ENCODE results near the gene CRELD2.

Gene CRELD2

GRCh38 chr22:49933236-49934159 lies 15.1 kb downstream of the CRELD2 start:
- DNase-seq = no peak

GRCh38 chr22:49934160-49934890 lies 15.9 kb downstream of the CRELD2 start:
- DNase-seq = peak in 3 of 6 experiments; percentile 29 to 54 (median 49)

DNA sequence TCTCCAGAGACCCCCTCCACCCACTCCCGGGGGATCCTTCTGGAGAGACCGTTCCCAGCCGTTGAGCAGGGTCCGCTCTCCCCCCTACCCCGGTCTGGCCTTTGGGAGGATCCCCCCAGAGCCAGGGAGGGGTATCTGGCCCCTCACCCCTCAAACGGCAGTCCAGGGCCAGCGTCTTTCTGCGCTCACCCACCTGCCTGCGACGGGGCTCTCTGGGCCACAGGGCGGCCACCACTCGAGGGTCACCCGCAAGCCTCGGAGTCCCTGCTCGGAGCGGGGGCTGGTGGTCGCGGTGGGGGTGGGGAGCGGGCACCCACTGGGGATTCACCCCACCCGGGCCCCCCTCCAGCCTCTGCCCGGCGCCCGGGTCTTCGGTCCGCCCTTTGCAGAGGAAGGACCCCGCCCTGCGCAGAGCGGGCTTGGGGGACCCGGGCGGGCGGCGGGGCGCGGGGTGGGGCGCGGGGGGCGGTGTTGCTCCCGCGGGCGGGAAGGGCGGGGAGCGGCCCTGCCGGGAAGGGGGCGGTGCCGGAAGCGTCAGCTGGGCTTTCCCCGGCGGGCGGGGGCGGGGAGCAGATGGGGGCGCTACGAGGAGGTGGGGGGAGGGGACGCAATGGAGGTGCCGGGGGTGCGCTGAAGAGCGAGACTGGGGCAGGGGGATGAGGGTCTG lies 16.6 kb downstream of the CRELD2 start:
- peak; percentile 71 to 85 (median 78) for DNase-seq

- peak in 4 of 6 experiments; percentile 44 to 59 (median 53) for DNase-seq
These were observed 17.1 kb downstream of the CRELD2 start for GRCh38 chr22:49935561-49935960.

DNA sequence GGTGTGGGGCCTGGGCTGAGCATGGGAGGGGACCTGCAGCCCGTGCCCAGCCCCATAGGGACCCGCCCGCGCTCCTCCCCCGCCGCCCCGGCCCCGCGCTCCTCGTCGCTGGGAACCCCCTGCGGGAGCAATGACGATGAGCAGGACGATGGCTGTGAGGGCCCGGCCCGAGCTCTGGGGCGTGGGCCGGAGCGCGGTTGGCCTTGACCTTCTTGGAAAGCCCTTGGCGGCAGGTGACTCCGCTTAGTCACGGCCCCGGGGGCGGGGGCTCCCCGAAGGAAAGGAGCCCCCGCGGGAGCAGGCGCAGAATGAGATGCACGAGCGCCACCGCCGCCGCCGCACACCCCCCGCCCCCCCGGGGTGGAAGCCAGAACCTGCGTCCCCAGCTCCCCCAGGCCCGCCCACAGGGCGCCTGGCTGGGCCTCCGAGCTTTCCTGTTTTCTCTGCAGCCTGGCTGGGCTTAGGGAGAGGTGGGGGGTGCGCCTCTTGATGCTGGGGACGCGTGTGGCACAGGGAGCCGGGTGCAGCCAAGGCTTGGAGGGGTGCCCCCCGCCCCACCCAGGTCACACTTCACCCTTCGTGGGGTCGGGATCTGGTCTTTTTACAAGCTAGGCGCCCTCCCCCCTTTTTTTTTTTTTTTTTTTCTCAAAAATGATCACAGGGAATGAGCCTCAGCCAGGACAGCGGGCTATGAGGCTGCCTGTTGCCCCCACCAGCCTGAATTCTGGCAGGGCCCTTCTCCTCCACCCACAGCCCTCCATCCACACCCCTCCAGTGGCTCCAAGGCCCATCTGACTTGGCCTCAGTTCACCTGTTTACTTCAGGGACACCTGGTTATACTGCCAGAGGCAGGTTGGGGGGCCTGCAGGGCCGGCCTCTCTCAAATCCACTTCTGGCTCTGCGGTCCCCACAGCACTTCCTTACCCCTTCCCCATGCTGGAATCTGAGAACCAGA lies 17.9 kb downstream of the CRELD2 start:
- peak; percentile 88 to 93 (median 90) for DNase-seq

GRCh38 chr22:49936973-49937757 lies 18.7 kb downstream of the CRELD2 start:
- no peak for DNase-seq

- DNase-seq = no peak
These were observed 19.5 kb downstream of the CRELD2 start for GRCh38 chr22:49937758-49938564.

- DNase-seq = no peak
These were observed 20.2 kb downstream of the CRELD2 start for GRCh38 chr22:49938565-49939136.

DNA sequence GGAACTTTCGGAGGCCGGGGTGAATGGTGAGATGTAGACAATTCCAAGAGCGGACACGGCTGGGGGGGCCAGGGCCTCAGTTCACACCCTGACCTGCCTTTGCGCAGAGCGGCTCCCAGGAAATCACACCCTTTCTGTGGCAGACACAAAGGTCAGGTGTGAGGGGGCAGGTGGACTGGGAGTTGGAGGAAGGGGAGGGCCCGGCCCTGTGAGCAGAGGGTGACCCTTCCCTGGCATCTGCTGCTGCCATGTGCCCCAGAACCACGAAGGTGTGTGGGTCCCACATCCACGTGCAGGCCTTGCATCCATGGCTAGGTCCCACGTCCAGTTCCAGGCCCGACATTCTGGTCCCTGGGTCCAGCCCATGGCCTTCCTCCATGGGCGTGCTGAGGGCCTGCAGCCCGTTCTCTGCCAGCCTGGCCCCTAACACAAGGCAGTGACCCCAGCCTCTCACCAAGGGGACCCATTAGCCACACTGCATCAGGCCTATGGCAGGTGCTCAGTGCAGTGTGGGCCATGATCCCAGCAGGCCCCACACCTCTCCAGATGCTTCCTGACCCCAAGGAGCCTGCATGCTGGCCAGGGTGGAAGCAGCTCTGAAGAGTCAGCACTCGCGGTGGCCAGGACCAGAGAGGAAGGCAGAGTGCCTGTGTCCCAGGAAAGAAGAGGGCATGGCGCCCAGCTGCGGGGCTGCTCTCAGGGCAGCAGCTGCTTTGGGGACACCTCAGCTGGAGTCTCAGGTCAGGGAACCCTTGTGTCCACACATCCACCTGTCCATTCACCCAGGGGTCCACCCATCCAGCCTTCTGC lies 23.3 kb downstream of the CRELD2 start:
- no peak for DNase-seq

- DNase-seq = no peak
These were observed 24.4 kb downstream of the CRELD2 start for GRCh38 chr22:49942565-49943404.

DNA sequence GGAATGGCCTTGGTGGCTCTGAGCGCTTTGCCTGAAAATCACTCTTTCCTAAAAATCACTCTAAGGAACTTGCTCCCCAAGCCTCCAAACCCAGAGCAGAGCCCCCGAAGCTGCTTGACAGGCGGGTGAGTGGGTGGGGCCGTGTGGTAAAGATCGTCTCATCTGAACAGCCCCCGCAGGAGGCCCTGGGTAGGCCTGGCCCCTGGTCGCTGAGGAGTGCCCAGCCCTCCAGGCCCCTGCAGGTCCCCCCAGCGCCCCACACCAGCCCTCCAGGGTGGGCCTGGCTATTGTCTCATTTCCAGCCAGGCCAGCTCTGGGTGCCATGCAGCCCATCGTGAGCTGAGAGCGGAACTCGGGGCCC lies 25.0 kb downstream of the CRELD2 start:
- no peak for DNase-seq

- DNase-seq = no peak
These were observed 25.5 kb downstream of the CRELD2 start for GRCh38 chr22:49943771-49944398.

- no peak for DNase-seq
These were observed 26.0 kb downstream of the CRELD2 start for GRCh38 chr22:49944399-49944891.

GRCh38 chr22:49945042-49945794 lies 26.8 kb downstream of the CRELD2 start:
- peak; percentile 63 to 96 (median 89) for DNase-seq

- no peak for DNase-seq
These were observed 28.3 kb downstream of the CRELD2 start for GRCh38 chr22:49946612-49947295.

- no peak for DNase-seq
These were observed 28.8 kb downstream of the CRELD2 start for GRCh38 chr22:49947296-49947622.
